H9 (cell line): ENCODE data around the gene KIAA1328. TPM values are rescaled to one million over a fixed set of nuclear protein-coding genes. Genes with fewer than 3 reads are reported as not detected.

ENCODE experiments used
- DNase-seq: peaks from one replicate; pipeline ENCODE4 v3.0.0-alpha.2; 2017
- H2AFZ ChIP-seq: one replicate; pipeline ENCODE4 v1.6.1; 2013; ENCODE audit warnings: mild to moderate bottlenecking, low read length, control low read depth, moderate library complexity
- H2AK5ac ChIP-seq: 2 replicates; pipeline ENCODE4 v1.6.1; 2013; ENCODE audit warnings: low read length, control low read depth, mixed read lengths; ENCODE audit not compliant: insufficient read length
- H2BK120ac ChIP-seq: one replicate; pipeline ENCODE4 v1.6.1; 2013; ENCODE audit warnings: low read depth, mild to moderate bottlenecking, low read length, control low read depth, inconsistent platforms; ENCODE audit not compliant: poor library complexity, severe bottlenecking
- H2BK12ac ChIP-seq: 2 replicates; pipeline ENCODE4 v1.6.1; 2013; ENCODE audit warnings: low read length, control low read depth, mixed read lengths, low read depth; ENCODE audit not compliant: insufficient read length
- H2BK15ac ChIP-seq: 2 replicates; pipeline ENCODE4 v1.6.1; 2013; ENCODE audit warnings: low read depth, low read length, control low read depth
- H2BK20ac ChIP-seq: one replicate; pipeline ENCODE4 v1.6.1; 2013; ENCODE audit warnings: low read depth, mild to moderate bottlenecking, low read length, control low read depth, inconsistent platforms; ENCODE audit not compliant: poor library complexity, severe bottlenecking
- H2BK5ac ChIP-seq: 2 replicates; pipeline ENCODE4 v1.6.1; 2013; ENCODE audit warnings: low read length, control low read depth, mixed read lengths; ENCODE audit not compliant: insufficient read length
- H3K14ac ChIP-seq: 2 replicates; pipeline ENCODE4 v1.6.1; 2013; ENCODE audit warnings: low read length, control low read depth; ENCODE audit not compliant: insufficient read depth
- H3K18ac ChIP-seq: 2 replicates; pipeline ENCODE4 v1.6.1; 2013; ENCODE audit warnings: low read depth, mild to moderate bottlenecking, mixed read lengths, low read length, control low read depth; ENCODE audit not compliant: insufficient read length
- H3K23ac ChIP-seq: 2 replicates; pipeline ENCODE4 v1.6.1; 2013; ENCODE audit warnings: low read length, control low read depth, mixed read lengths, low read depth; ENCODE audit not compliant: insufficient read length
- H3K23me2 ChIP-seq: 2 replicates; pipeline ENCODE4 v1.6.1; 2013; ENCODE audit warnings: low read depth, mild to moderate bottlenecking, mixed read lengths, low read length, control low read depth; ENCODE audit not compliant: insufficient read length, poor library complexity, severe bottlenecking
- H3K27ac ChIP-seq: 2 replicates; pipeline ENCODE4 v1.5.1; 2013; ENCODE audit warnings: low read length, control low read depth, mixed read lengths, low read depth; ENCODE audit not compliant: insufficient read length
- H3K27me3 ChIP-seq: 2 replicates; pipeline ENCODE4 v1.6.1; 2013; ENCODE audit warnings: low read length, control low read depth, inconsistent platforms; ENCODE audit not compliant: insufficient read depth
- H3K4ac ChIP-seq: 2 replicates; pipeline ENCODE4 v1.6.1; 2013; ENCODE audit warnings: low read depth, mild to moderate bottlenecking, control low read depth, inconsistent platforms, low read length, moderate library complexity
- H3K4me1 ChIP-seq: 2 replicates; pipeline ENCODE4 v1.6.1; 2013; ENCODE audit warnings: low read length, control low read depth, inconsistent platforms; ENCODE audit not compliant: insufficient read depth
- H3K4me2 ChIP-seq: 2 replicates; pipeline ENCODE4 v1.6.1; 2013; ENCODE audit warnings: low read length, control low read depth, mixed read lengths; ENCODE audit not compliant: insufficient read length, insufficient read depth
- H3K56ac ChIP-seq: 2 replicates; pipeline ENCODE4 v1.6.1; 2013; ENCODE audit warnings: low read depth, mild to moderate bottlenecking, mixed read lengths, low read length, control low read depth; ENCODE audit not compliant: insufficient read length
- H3K79me1 ChIP-seq: 2 replicates; pipeline ENCODE4 v1.6.1; 2013; ENCODE audit warnings: low read depth, mild to moderate bottlenecking, moderate library complexity, low read length, control low read depth, inconsistent platforms; ENCODE audit not compliant: insufficient read depth, poor library complexity, severe bottlenecking
- H3K79me2 ChIP-seq: 2 replicates; pipeline ENCODE4 v1.6.1; 2013; ENCODE audit warnings: low read length, control low read depth, inconsistent platforms; ENCODE audit not compliant: insufficient read depth
- H3K9ac ChIP-seq: 2 replicates; pipeline ENCODE4 v1.6.1; 2013; ENCODE audit warnings: low read length, control low read depth, mixed read lengths; ENCODE audit not compliant: insufficient read length; ENCODE audit errors: extremely low read depth
- H3K9me3 ChIP-seq: one replicate; pipeline ENCODE4 v1.6.1; 2013; ENCODE audit warnings: low read depth, low read length, inconsistent platforms; ENCODE audit not compliant: control insufficient read depth
- H3T11ph ChIP-seq: one replicate; pipeline ENCODE4 v1.6.1; 2013; ENCODE audit warnings: mild to moderate bottlenecking, low read length, control low read depth, inconsistent platforms
- H4K20me1 ChIP-seq: one replicate; pipeline ENCODE4 v1.6.1; 2013; ENCODE audit not compliant: control insufficient read depth, insufficient read length, insufficient read depth
- H4K5ac ChIP-seq: 2 replicates; pipeline ENCODE4 v1.6.1; 2013; ENCODE audit warnings: low read depth, mild to moderate bottlenecking, mixed read lengths, low read length, control low read depth; ENCODE audit not compliant: insufficient read length
- H4K8ac ChIP-seq: replicated peaks from 2 replicates; pipeline ENCODE4 v1.6.1; 2013; ENCODE audit warnings: low read length, control low read depth, mixed read lengths, low read depth; ENCODE audit not compliant: insufficient read length
- H4K91ac ChIP-seq: 2 replicates; pipeline ENCODE4 v1.6.1; 2013; ENCODE audit warnings: low read depth, mild to moderate bottlenecking, moderate library complexity, mixed read lengths, low read length, control low read depth; ENCODE audit not compliant: insufficient read length
- H3K27ac Mint-ChIP-seq, 3 experiments: 2 replicates in 2 of 3; 3 replicates in 1 of 3; pipeline ENCODE4 v1.8.0; 2020 to 2021; ENCODE audit warnings: mixed read lengths in 3 of 3, mild to moderate bottlenecking in 1 of 3, moderate library complexity in 1 of 3
- H3K27me3 Mint-ChIP-seq: 2 replicates; pipeline ENCODE4 v1.8.0; 2021; ENCODE audit warnings: low read depth, mild to moderate bottlenecking, moderate library complexity, mixed read lengths
- H3K36me3 Mint-ChIP-seq, 3 experiments: 2 replicates in 2 of 3; 3 replicates in 1 of 3; pipeline ENCODE4 v1.8.0; 2020 to 2021; ENCODE audit warnings: low read depth in 3 of 3, mixed read lengths in 3 of 3; ENCODE audit not compliant: insufficient read depth in 1 of 3
- H3K4me1 Mint-ChIP-seq, 2 experiments: 2 replicates each; pipeline ENCODE4 v1.8.0; 2020; ENCODE audit warnings: mixed read lengths in 2 of 2
- H3K4me3 Mint-ChIP-seq, 2 experiments: 2 replicates in 1 of 2; 3 replicates in 1 of 2; pipeline ENCODE4 v1.8.0; 2020 to 2021; ENCODE audit warnings: mild to moderate bottlenecking in 2 of 2, mixed read lengths in 2 of 2, moderate library complexity in 1 of 2
- H3K9me3 Mint-ChIP-seq, 2 experiments: 2 replicates in 1 of 2; 3 replicates in 1 of 2; pipeline ENCODE4 v1.8.0; 2020; ENCODE audit warnings: mild to moderate bottlenecking in 2 of 2, mixed read lengths in 2 of 2, moderate library complexity in 1 of 2
- WGBS: extraction: QIAGEN DNeasy Blood & Tissue Kit; methylation state at CpG from one replicate; pipeline ENCODE4 v1.1.7; 2013; ENCODE audit warnings: missing lambda C conversion rate, low lambda C conversion rate, mixed read lengths; ENCODE audit not compliant: insufficient read length; ENCODE audit errors: extremely low coverage; 5-methylcytosine and 5-hydroxymethylcytosine counted together
- total RNA-seq: library from RNA; stranded (reverse); gene quantifications from 2 replicates; pipeline ENCODE4 v1.2.1, GENCODE V29; 2021
- TF ChIP-seq, protein P1 (sequence below): fragments of 200-600 bp; sonication (generic); conservative IDR thresholded peaks from 3 replicates; pipeline ENCODE4 v1.8.0; 2021; ENCODE audit warnings: antibody characterized with exemption, mild to moderate bottlenecking

Gene KIAA1328
- total RNA-seq, 1 experiment from 2014 or later = 4.9 TPM

DNA sequence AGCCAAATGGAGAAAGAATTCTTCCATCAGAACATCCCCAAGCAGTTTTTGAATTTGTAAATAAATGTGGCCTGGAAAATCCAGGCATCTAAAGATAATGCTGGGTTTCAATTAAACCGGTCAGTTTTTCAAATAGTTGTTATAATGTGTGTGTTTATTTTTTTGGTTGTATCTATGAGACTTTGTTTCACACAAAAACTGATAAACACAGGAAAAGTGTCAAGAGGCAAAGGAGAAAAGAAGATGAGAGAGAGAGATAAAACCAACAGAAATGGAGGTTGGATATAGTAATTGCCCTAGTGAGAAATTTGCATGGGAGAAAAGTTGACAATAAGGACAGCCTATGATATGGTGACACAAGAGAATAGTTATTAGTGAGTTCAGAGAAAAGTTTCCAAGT, 68.3 kb downstream of the KIAA1328 start:
- Mint-ChIP-seq H3K36me3 (peaks cover 0 to 6% (median 3%) of the 10 kb centered on the region in 3 experiments; a peak in 3 of 7 replicates), H3K27me3 (no peaks in the 10 kb centered on the region), H3K4me3 (no peak overlapping the region), H3K27ac (no peak overlapping the region), H3K9me3 (peaks cover 0 to 3% of the 10 kb centered on the region in 2 experiments; a peak in 2 of 5 replicates), H3K4me1 (no peaks in the 10 kb centered on the region)
- Histone ChIP-seq H3K56ac (no peak overlapping the region), H3K23me2 (no peaks in the 10 kb centered on the region), H3K18ac (no peak overlapping the region), H3K23ac (no peak overlapping the region), H3K79me1 (no peaks in the 10 kb centered on the region), H4K20me1 (no peaks in the 10 kb centered on the region), H2AK5ac (no peak overlapping the region), H3K27ac (no peak overlapping the region), H3K79me2 (no peaks in the 10 kb centered on the region), H4K5ac (no peak overlapping the region), H2BK12ac (no peak overlapping the region), H4K91ac (no peak overlapping the region), H3T11ph (no peak overlapping the region), H3K9ac (no peak overlapping the region), H2BK15ac (no peak overlapping the region), H3K14ac (no peak overlapping the region), H3K9me3 (no peaks in the 10 kb centered on the region), H3K4me1 (no peaks in the 10 kb centered on the region), H4K8ac (no peak overlapping the region), H3K4ac (no peak overlapping the region), H2AFZ (no peak overlapping the region), H3K4me2 (no peak overlapping the region), H2BK120ac (no peak overlapping the region), H2BK20ac (no peak overlapping the region), H2BK5ac (no peak overlapping the region), H3K27me3 (no peaks in the 10 kb centered on the region)
- DNase-seq = no peak
- no CpG with 5 or more reads among the region's 1 CpG for WGBS
- TF ChIP-seq, protein P1, sequence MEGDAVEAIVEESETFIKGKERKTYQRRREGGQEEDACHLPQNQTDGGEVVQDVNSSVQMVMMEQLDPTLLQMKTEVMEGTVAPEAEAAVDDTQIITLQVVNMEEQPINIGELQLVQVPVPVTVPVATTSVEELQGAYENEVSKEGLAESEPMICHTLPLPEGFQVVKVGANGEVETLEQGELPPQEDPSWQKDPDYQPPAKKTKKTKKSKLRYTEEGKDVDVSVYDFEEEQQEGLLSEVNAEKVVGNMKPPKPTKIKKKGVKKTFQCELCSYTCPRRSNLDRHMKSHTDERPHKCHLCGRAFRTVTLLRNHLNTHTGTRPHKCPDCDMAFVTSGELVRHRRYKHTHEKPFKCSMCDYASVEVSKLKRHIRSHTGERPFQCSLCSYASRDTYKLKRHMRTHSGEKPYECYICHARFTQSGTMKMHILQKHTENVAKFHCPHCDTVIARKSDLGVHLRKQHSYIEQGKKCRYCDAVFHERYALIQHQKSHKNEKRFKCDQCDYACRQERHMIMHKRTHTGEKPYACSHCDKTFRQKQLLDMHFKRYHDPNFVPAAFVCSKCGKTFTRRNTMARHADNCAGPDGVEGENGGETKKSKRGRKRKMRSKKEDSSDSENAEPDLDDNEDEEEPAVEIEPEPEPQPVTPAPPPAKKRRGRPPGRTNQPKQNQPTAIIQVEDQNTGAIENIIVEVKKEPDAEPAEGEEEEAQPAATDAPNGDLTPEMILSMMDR = no peak
